ENCODE measurements around the gene SNAP47. TPM values are rescaled to one million over a fixed set of nuclear protein-coding genes. Genes with fewer than 3 reads are reported as not detected.
A peak's percentile ranks its signal among the peaks of the same experiment; 100 is the strongest.

The SNAP47 gene
- total and polyA plus RNA-seq, 2 experiments from 2014 or later, result 29.3 to 40.1 TPM

DNA sequence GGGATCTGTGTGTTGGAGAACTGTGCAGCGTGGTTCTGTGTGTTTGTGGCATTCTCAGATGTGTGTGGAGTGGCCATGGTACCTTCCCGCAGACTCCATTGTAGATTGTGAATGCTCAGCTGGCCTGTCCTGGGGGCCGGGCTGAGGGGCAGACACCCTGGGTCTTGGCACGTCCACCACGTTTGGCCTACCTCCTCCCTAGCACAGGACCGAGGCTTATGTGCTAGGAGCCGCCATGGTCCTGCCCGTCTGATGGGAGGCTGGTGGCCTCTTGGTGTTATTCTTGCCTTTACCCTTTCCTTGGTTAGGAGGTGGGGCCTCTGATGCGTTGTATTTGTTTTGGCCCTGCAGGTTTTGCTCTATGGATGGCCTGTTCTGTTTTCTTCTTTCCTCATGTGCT lies 25.1 kb downstream of the SNAP47 start:
- H3K79me2 ChIP-seq (ENCODE audit: insufficient read depth), result peaks cover 44% of the 10 kb centered on the region
- peak overlapping the region; percentile 3; the same call in 1 of the 2 replicates for H3K9ac ChIP-seq
- no peaks in the 10 kb centered on the region for H3K27me3 ChIP-seq (replicated peaks; ENCODE audit: insufficient read depth)
- H3K4me2 ChIP-seq (ENCODE audit: unreplicated experiment), result no peak overlapping the region
- H3F3A ChIP-seq (ENCODE audit: insufficient read depth), result peaks cover 31% of the 10 kb centered on the region
- no peak for DNase-seq
- H3K27ac ChIP-seq, result peak overlapping the region; percentile 68; the same call in 1 of the 2 replicates
- no peak overlapping the region for H2AFZ ChIP-seq
- H3K36me3 ChIP-seq (ENCODE audit: low read depth), result peaks cover 10% of the 10 kb centered on the region; the same call in 1 of the 2 replicates
- H3K4me1 ChIP-seq (ENCODE audit: insufficient read depth), result peaks cover 37% of the 10 kb centered on the region
- 88% methylated on average over 9 of the region's 9 CpGs for WGBS, 2 experiments (ENCODE audit: low coverage in 1 of 2, low lambda C conversion rate in 2 of 2, missing lambda C conversion rate in 2 of 2)
- H3K4me3 ChIP-seq, result no peak overlapping the region
- in situ Hi-C loops (cut with MboI), result loop anchor here (10.0 kb wide), 1 partner anchor 194 kb away; no protein-coding TSS in a partner anchor
- H4K20me1 ChIP-seq (ENCODE audit: insufficient read depth), result 0 out of 2 replicates have a peak, but pooled peaks cover 13% of the 10 kb centered on the region
- TF ChIP-seq EZH2phosphoT487 (IDR thresholded peaks at IDR 0.05; ENCODE audit: insufficient read depth, low read depth) (no peak), EZH2 (IDR thresholded peaks at IDR 0.05; ENCODE audit: insufficient read depth, poor library complexity, severe bottlenecking) (no peak)
- H3K9me3 ChIP-seq (ENCODE audit: low read depth), result no peaks in the 10 kb centered on the region
- H3K9me2 ChIP-seq (ENCODE audit: insufficient read depth), result no peaks in the 10 kb centered on the region

DNA sequence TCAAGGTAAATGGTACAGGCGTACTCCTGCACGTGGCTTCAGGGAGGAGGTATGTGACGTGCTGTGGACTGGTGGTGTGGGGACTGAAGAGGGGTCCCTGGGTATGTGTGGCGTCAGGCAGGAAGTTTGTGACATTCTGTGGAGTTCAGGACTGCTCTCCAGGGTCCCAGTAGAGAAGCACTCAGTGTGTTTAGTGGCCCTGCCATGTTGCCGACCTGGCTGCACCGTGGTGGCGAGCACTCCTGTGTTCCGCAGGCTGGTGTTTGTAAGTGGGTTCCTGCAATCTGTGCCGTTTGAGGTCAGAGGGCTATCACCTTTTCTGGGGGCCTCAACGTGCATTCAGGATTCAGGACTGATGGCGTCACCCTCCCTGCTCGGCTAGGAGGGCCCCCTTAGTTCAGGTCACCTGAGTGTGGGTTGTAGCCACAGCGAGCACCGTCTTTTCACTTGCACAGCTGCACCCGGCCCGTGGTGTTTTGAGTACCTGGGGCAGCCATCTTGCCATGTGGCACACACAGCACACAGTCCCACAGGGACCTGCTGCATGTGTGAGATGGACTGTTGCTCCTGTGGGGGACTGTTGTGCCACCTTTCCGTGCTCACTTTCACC lies 26.5 kb downstream of the SNAP47 start:
- Histone ChIP-seq H3K9me3 (ENCODE audit: low read depth) (no peaks in the 10 kb centered on the region), H3K4me3 (no peak overlapping the region), H2AFZ (no peak overlapping the region), H3K27me3 (replicated peaks; ENCODE audit: insufficient read depth) (no peaks in the 10 kb centered on the region), H3K4me2 (ENCODE audit: unreplicated experiment) (no peak overlapping the region), H3K27ac (no peak overlapping the region), H3K36me3 (ENCODE audit: low read depth) (peaks cover 10% of the 10 kb centered on the region; the same call in 1 of the 2 replicates), H4K20me1 (ENCODE audit: insufficient read depth) (0 out of 2 replicates have a peak, but pooled peaks cover 13% of the 10 kb centered on the region), H3K4me1 (ENCODE audit: insufficient read depth) (peaks cover 37% of the 10 kb centered on the region), H3K79me2 (ENCODE audit: insufficient read depth) (peaks cover 31% of the 10 kb centered on the region), H3F3A (ENCODE audit: insufficient read depth) (peaks cover 31% of the 10 kb centered on the region), H3K9me2 (ENCODE audit: insufficient read depth) (no peaks in the 10 kb centered on the region), H3K9ac (no peak overlapping the region; the same call in 1 of the 2 replicates)
- 81 to 84% methylated on average over 17 of the region's 17 CpGs for WGBS, 2 experiments (ENCODE audit: low coverage in 1 of 2, low lambda C conversion rate in 2 of 2, missing lambda C conversion rate in 2 of 2)
- TF ChIP-seq EZH2 (IDR thresholded peaks at IDR 0.05; ENCODE audit: insufficient read depth, poor library complexity, severe bottlenecking) (no peak), EZH2phosphoT487 (IDR thresholded peaks at IDR 0.05; ENCODE audit: insufficient read depth, low read depth) (no peak)
- no peak for DNase-seq
- in situ Hi-C loops (cut with MboI), result loop anchor here (10.0 kb wide), 1 partner anchor 193 kb away; no protein-coding TSS in a partner anchor

DNA sequence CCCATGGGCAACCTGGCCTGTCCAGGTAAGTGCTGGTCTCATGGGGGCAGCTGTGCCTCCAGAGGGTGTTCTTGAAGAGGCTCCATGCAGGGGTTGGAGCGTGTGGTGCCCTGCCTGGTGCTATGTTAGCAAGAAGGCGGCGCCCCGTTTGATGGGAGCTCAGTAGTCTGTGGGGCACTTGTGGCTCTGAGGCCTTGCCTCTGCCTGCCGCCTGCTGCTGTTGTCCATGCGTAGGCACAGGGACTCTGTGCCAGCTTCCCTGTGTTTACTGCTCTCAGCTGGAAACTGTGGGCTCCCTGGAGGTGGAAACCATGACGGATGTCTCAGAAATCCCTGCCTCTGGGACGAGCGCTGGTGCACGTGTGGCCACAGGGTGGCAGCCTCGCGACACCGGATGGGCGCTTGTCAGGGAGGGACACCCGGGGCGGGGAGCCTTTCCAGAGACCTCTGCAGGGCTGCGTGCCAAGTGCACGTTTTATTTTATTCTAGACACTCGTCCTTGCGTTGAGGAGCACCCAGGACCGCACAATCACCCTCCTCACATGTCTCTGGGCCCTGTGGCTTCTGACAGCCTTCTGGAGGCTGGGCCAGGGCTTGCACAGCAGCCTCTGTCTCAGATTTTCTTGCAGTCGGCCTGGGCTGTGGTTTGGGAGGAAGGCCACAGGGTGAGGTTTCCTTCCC lies 27.1 kb downstream of the SNAP47 start:
- Histone ChIP-seq H3K4me2 (ENCODE audit: unreplicated experiment) (no peak overlapping the region), H3K27me3 (replicated peaks; ENCODE audit: insufficient read depth) (no peaks in the 10 kb centered on the region), H2AFZ (no peak overlapping the region), H3K9me2 (ENCODE audit: insufficient read depth) (no peaks in the 10 kb centered on the region), H3K9ac (peak overlapping the region; percentile 1; the same call in 1 of the 2 replicates), H3K9me3 (ENCODE audit: low read depth) (no peaks in the 10 kb centered on the region), H3K79me2 (ENCODE audit: insufficient read depth) (peaks cover 24% of the 10 kb centered on the region), H3F3A (ENCODE audit: insufficient read depth) (peaks cover 31% of the 10 kb centered on the region), H4K20me1 (ENCODE audit: insufficient read depth) (0 out of 2 replicates have a peak, but pooled peaks cover 13% of the 10 kb centered on the region), H3K36me3 (ENCODE audit: low read depth) (peaks cover 10% of the 10 kb centered on the region; the same call in 1 of the 2 replicates), H3K4me3 (no peak overlapping the region), H3K27ac (no peak overlapping the region), H3K4me1 (ENCODE audit: insufficient read depth) (peaks cover 37% of the 10 kb centered on the region)
- WGBS, 2 experiments (ENCODE audit: low coverage in 1 of 2, low lambda C conversion rate in 2 of 2, missing lambda C conversion rate in 2 of 2), result 18 to 22% methylated on average over 20 to 22 of the region's 22 CpGs
- peak; percentile 92 for DNase-seq
- in situ Hi-C loops (cut with MboI), result loop anchor here (10.0 kb wide), 1 partner anchor 192 kb away; no protein-coding TSS in a partner anchor
- TF ChIP-seq EZH2 (IDR thresholded peaks at IDR 0.05; ENCODE audit: insufficient read depth, poor library complexity, severe bottlenecking) (no peak), EZH2phosphoT487 (IDR thresholded peaks at IDR 0.05; ENCODE audit: insufficient read depth, low read depth) (no peak)

DNA sequence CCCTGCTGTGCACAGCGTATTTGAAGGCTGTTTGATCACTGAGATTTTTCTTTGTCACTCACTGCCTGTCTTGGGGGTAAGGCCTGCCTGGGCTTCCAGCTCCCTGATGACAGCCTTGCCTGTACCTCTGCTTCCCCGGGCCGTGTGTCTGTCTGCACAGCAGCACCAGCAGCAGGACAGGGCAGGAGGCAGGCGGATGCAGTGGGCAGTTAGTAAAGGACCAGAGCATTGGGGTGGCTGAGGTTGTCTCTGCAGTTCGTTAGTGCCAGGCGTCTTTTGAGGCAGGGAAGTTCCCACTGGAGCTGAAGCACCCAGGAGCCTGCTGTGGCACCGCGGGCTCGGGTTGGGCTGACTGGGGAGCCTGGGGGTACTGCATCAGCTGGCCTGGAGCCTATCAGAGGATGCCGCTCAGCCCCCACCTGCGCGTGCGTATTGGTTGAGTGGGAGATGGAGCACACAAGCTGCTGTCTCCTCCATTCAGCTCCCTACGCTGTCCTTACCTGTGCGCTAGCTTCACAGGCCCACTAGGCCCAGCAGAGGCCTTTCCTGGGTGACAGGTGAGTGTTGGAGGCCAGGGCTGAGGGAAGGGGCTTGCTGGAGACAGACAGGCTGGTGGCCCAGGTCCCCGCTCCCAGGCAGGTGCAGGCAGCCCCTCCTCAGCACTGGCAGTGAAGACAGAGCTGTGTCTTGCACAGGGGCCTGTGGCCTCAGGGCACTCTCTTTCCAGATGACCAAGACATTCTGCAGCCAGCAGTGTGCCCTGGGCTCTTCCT lies 28.2 kb downstream of the SNAP47 start:
- 98 to 99% methylated on average over 16 of the region's 16 CpGs for WGBS, 2 experiments (ENCODE audit: low coverage in 1 of 2, low lambda C conversion rate in 2 of 2, missing lambda C conversion rate in 2 of 2)
- no peak overlapping the region for H3K4me2 ChIP-seq (ENCODE audit: unreplicated experiment)
- H3F3A ChIP-seq (ENCODE audit: insufficient read depth), result peaks cover 31% of the 10 kb centered on the region
- H3K4me3 ChIP-seq, result no peak overlapping the region
- no peaks in the 10 kb centered on the region for H3K27me3 ChIP-seq (replicated peaks; ENCODE audit: insufficient read depth)
- TF ChIP-seq EZH2 (IDR thresholded peaks at IDR 0.05; ENCODE audit: insufficient read depth, poor library complexity, severe bottlenecking) (no peak), EZH2phosphoT487 (IDR thresholded peaks at IDR 0.05; ENCODE audit: insufficient read depth, low read depth) (no peak)
- 0 out of 2 replicates have a peak, but pooled peaks cover 13% of the 10 kb centered on the region for H4K20me1 ChIP-seq (ENCODE audit: insufficient read depth)
- no peak overlapping the region for H2AFZ ChIP-seq
- H3K9ac ChIP-seq, result no peak overlapping the region
- H3K27ac ChIP-seq, result no peak overlapping the region
- DNase-seq, result no peak
- in situ Hi-C loops (cut with MboI), result loop anchor here (10.0 kb wide), 1 partner anchor 191 kb away; no protein-coding TSS in a partner anchor
- peaks cover 20% of the 10 kb centered on the region for H3K79me2 ChIP-seq (ENCODE audit: insufficient read depth)
- H3K9me3 ChIP-seq (ENCODE audit: low read depth), result no peaks in the 10 kb centered on the region
- H3K36me3 ChIP-seq (ENCODE audit: low read depth), result peaks cover 10% of the 10 kb centered on the region; the same call in 1 of the 2 replicates
- H3K9me2 ChIP-seq (ENCODE audit: insufficient read depth), result no peaks in the 10 kb centered on the region
- H3K4me1 ChIP-seq (ENCODE audit: insufficient read depth), result peaks cover 34% of the 10 kb centered on the region

Measured in GM23248 (cell line).